ENCODE results near the gene FBXW11. TPM values are rescaled to one million over a fixed set of nuclear protein-coding genes. Genes with fewer than 3 reads are reported as not detected.

The FBXW11 gene
- polyA plus RNA-seq, 1 donor from 2014 or later, result 103 TPM

DNA sequence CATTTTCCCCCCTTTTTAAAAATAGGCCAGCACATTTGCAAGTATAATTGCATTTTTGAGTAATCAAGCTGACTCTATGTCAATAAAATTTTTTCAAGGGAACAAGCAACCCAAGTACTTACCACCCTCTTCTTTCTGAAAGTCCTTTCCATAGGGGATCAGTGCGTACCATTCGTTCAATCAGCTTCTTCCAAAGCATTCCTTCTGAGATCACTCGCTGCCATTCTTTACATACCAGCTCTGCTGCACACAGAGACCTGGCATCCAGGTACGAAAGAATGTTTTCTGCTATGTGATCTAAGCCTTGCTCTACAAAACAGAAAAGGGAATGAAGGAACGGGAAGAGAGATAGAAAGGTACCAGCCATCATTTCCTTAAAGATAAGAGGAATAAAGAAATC lies 106.6 kb downstream of the FBXW11 start:
- Histone ChIP-seq H3K36me3 (ENCODE audit: insufficient read depth, low read length) (no peaks in the 10 kb centered on the region), H3K4me2 (ENCODE audit: low read length) (no peak overlapping the region), H3K27ac (ENCODE audit: low read length) (no peak overlapping the region), H3K79me2 (replicated peaks; ENCODE audit: insufficient read depth, low read length) (peaks cover 4% of the 10 kb centered on the region), H3K9ac (ENCODE audit: low read length) (no peak overlapping the region), H4K20me1 (ENCODE audit: insufficient read depth) (no peaks in the 10 kb centered on the region), H3K27me3 (ENCODE audit: insufficient read depth, low read depth, low read length) (no peaks in the 10 kb centered on the region), H3K9me2 (ENCODE audit: insufficient read depth, low read length) (no peaks in the 10 kb centered on the region), H2AFZ (ENCODE audit: low read depth, low read length) (no peak overlapping the region), H3K4me3 (ENCODE audit: low read length) (no peak overlapping the region), H3F3A (ENCODE audit: insufficient read depth, low read length, poor library complexity, severe bottlenecking) (no peaks in the 10 kb centered on the region), H3K9me3 (ENCODE audit: low read length) (no peaks in the 10 kb centered on the region)
- TF ChIP-seq MXI1 (conservative IDR thresholded peaks at IDR 0.05; ENCODE audit: poor library complexity, severe bottlenecking) (no peak), POLR2AphosphoS5 (IDR thresholded peaks at IDR 0.05) (no peak), TAF1 (IDR thresholded peaks at IDR 0.05; ENCODE audit: low read depth) (no peak), EZH2 (IDR thresholded peaks at IDR 0.05; ENCODE audit: borderline replicate concordance, insufficient read depth, low read length, poor library complexity, severe bottlenecking) (no peak), EP300 (conservative IDR thresholded peaks at IDR 0.05; ENCODE audit: poor library complexity, severe bottlenecking) (no peak), RAD21 (conservative IDR thresholded peaks at IDR 0.05) (no peak), SMC3 (conservative IDR thresholded peaks at IDR 0.05; ENCODE audit: poor library complexity) (no peak)
- TF ChIP-seq, protein P1, sequence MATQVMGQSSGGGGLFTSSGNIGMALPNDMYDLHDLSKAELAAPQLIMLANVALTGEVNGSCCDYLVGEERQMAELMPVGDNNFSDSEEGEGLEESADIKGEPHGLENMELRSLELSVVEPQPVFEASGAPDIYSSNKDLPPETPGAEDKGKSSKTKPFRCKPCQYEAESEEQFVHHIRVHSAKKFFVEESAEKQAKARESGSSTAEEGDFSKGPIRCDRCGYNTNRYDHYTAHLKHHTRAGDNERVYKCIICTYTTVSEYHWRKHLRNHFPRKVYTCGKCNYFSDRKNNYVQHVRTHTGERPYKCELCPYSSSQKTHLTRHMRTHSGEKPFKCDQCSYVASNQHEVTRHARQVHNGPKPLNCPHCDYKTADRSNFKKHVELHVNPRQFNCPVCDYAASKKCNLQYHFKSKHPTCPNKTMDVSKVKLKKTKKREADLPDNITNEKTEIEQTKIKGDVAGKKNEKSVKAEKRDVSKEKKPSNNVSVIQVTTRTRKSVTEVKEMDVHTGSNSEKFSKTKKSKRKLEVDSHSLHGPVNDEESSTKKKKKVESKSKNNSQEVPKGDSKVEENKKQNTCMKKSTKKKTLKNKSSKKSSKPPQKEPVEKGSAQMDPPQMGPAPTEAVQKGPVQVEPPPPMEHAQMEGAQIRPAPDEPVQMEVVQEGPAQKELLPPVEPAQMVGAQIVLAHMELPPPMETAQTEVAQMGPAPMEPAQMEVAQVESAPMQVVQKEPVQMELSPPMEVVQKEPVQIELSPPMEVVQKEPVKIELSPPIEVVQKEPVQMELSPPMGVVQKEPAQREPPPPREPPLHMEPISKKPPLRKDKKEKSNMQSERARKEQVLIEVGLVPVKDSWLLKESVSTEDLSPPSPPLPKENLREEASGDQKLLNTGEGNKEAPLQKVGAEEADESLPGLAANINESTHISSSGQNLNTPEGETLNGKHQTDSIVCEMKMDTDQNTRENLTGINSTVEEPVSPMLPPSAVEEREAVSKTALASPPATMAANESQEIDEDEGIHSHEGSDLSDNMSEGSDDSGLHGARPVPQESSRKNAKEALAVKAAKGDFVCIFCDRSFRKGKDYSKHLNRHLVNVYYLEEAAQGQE (IDR thresholded peaks at IDR 0.05; ENCODE audit: borderline replicate concordance), result no peak
- TF ChIP-seq, protein P2, sequence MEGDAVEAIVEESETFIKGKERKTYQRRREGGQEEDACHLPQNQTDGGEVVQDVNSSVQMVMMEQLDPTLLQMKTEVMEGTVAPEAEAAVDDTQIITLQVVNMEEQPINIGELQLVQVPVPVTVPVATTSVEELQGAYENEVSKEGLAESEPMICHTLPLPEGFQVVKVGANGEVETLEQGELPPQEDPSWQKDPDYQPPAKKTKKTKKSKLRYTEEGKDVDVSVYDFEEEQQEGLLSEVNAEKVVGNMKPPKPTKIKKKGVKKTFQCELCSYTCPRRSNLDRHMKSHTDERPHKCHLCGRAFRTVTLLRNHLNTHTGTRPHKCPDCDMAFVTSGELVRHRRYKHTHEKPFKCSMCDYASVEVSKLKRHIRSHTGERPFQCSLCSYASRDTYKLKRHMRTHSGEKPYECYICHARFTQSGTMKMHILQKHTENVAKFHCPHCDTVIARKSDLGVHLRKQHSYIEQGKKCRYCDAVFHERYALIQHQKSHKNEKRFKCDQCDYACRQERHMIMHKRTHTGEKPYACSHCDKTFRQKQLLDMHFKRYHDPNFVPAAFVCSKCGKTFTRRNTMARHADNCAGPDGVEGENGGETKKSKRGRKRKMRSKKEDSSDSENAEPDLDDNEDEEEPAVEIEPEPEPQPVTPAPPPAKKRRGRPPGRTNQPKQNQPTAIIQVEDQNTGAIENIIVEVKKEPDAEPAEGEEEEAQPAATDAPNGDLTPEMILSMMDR (IDR thresholded peaks at IDR 0.05; ENCODE audit: poor library complexity, severe bottlenecking), result no peak

DNA sequence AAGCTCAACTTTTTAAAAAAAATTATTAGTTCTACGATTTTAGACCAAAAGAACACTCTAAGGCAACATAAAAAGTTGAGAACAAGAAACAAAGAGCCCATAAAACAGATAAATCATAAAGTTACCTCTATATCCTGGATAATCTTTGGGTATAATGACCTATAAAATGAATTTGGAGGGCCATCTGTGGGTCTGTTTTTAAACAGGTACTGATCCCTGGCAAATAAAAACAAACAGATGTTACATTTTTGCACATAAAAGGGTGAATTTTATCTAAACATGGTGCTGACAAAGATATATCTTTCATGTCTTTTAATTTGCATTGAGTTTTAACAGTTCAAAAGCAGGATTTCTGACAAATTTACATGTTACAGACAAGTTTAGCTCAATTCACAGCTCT lies 107.6 kb downstream of the FBXW11 start:
- H4K20me1 ChIP-seq (ENCODE audit: insufficient read depth), result no peaks in the 10 kb centered on the region
- no peak overlapping the region for H3K4me2 ChIP-seq (ENCODE audit: low read length)
- no peak overlapping the region for H3K9ac ChIP-seq (ENCODE audit: low read length)
- no peaks in the 10 kb centered on the region for H3K36me3 ChIP-seq (ENCODE audit: insufficient read depth, low read length)
- H2AFZ ChIP-seq (ENCODE audit: low read depth, low read length), result no peak overlapping the region
- no peak overlapping the region for H3K27ac ChIP-seq (ENCODE audit: low read length)
- no peaks in the 10 kb centered on the region for H3K27me3 ChIP-seq (ENCODE audit: insufficient read depth, low read depth, low read length)
- TF ChIP-seq MXI1 (conservative IDR thresholded peaks at IDR 0.05; ENCODE audit: poor library complexity, severe bottlenecking), result no peak
- TF ChIP-seq SMC3 (conservative IDR thresholded peaks at IDR 0.05; ENCODE audit: poor library complexity), result no peak
- no peak for TF ChIP-seq POLR2AphosphoS5 (IDR thresholded peaks at IDR 0.05)
- TF ChIP-seq, protein P2 (IDR thresholded peaks at IDR 0.05; ENCODE audit: poor library complexity, severe bottlenecking), result no peak
- TF ChIP-seq, protein P1 (IDR thresholded peaks at IDR 0.05; ENCODE audit: borderline replicate concordance), result no peak
- no peak for TF ChIP-seq TAF1 (IDR thresholded peaks at IDR 0.05; ENCODE audit: low read depth)
- no peak for TF ChIP-seq RAD21 (conservative IDR thresholded peaks at IDR 0.05)
- no peak for TF ChIP-seq EP300 (conservative IDR thresholded peaks at IDR 0.05; ENCODE audit: poor library complexity, severe bottlenecking)
- TF ChIP-seq EZH2 (IDR thresholded peaks at IDR 0.05; ENCODE audit: borderline replicate concordance, insufficient read depth, low read length, poor library complexity, severe bottlenecking), result no peak
- no peaks in the 10 kb centered on the region for H3K9me2 ChIP-seq (ENCODE audit: insufficient read depth, low read length)
- H3K79me2 ChIP-seq (replicated peaks; ENCODE audit: insufficient read depth, low read length), result peaks cover 4% of the 10 kb centered on the region
- no peaks in the 10 kb centered on the region for H3K9me3 ChIP-seq (ENCODE audit: low read length)
- H3K4me3 ChIP-seq (ENCODE audit: low read length), result no peak overlapping the region
- H3F3A ChIP-seq (ENCODE audit: insufficient read depth, low read length, poor library complexity, severe bottlenecking), result no peaks in the 10 kb centered on the region
